H9 (cell line): ENCODE results near the gene DYRK3. TPM values are rescaled to one million over a fixed set of nuclear protein-coding genes. Genes with fewer than 3 reads are reported as not detected.

ENCODE experiments used
- DNase-seq: peaks from one replicate; pipeline ENCODE4 v3.0.0-alpha.2; 2017
- H2AFZ ChIP-seq: one replicate; pipeline ENCODE4 v1.6.1; 2013; ENCODE audit warnings: mild to moderate bottlenecking, low read length, control low read depth, moderate library complexity
- H2AK5ac ChIP-seq: 2 replicates; pipeline ENCODE4 v1.6.1; 2013; ENCODE audit warnings: low read length, control low read depth, mixed read lengths; ENCODE audit not compliant: insufficient read length
- H2BK120ac ChIP-seq: one replicate; pipeline ENCODE4 v1.6.1; 2013; ENCODE audit warnings: low read depth, mild to moderate bottlenecking, low read length, control low read depth, inconsistent platforms; ENCODE audit not compliant: poor library complexity, severe bottlenecking
- H2BK12ac ChIP-seq: 2 replicates; pipeline ENCODE4 v1.6.1; 2013; ENCODE audit warnings: low read length, control low read depth, mixed read lengths, low read depth; ENCODE audit not compliant: insufficient read length
- H2BK15ac ChIP-seq: 2 replicates; pipeline ENCODE4 v1.6.1; 2013; ENCODE audit warnings: low read depth, low read length, control low read depth
- H2BK20ac ChIP-seq: one replicate; pipeline ENCODE4 v1.6.1; 2013; ENCODE audit warnings: low read depth, mild to moderate bottlenecking, low read length, control low read depth, inconsistent platforms; ENCODE audit not compliant: poor library complexity, severe bottlenecking
- H2BK5ac ChIP-seq: 2 replicates; pipeline ENCODE4 v1.6.1; 2013; ENCODE audit warnings: low read length, control low read depth, mixed read lengths; ENCODE audit not compliant: insufficient read length
- H3K14ac ChIP-seq: 2 replicates; pipeline ENCODE4 v1.6.1; 2013; ENCODE audit warnings: low read length, control low read depth; ENCODE audit not compliant: insufficient read depth
- H3K18ac ChIP-seq: 2 replicates; pipeline ENCODE4 v1.6.1; 2013; ENCODE audit warnings: low read depth, mild to moderate bottlenecking, mixed read lengths, low read length, control low read depth; ENCODE audit not compliant: insufficient read length
- H3K23ac ChIP-seq: 2 replicates; pipeline ENCODE4 v1.6.1; 2013; ENCODE audit warnings: low read length, control low read depth, mixed read lengths, low read depth; ENCODE audit not compliant: insufficient read length
- H3K23me2 ChIP-seq: 2 replicates; pipeline ENCODE4 v1.6.1; 2013; ENCODE audit warnings: low read depth, mild to moderate bottlenecking, mixed read lengths, low read length, control low read depth; ENCODE audit not compliant: insufficient read length, poor library complexity, severe bottlenecking
- H3K27ac ChIP-seq: 2 replicates; pipeline ENCODE4 v1.5.1; 2013; ENCODE audit warnings: low read length, control low read depth, mixed read lengths, low read depth; ENCODE audit not compliant: insufficient read length
- H3K27me3 ChIP-seq: 2 replicates; pipeline ENCODE4 v1.6.1; 2013; ENCODE audit warnings: low read length, control low read depth, inconsistent platforms; ENCODE audit not compliant: insufficient read depth
- H3K4ac ChIP-seq: 2 replicates; pipeline ENCODE4 v1.6.1; 2013; ENCODE audit warnings: low read depth, mild to moderate bottlenecking, control low read depth, inconsistent platforms, low read length, moderate library complexity
- H3K4me1 ChIP-seq: 2 replicates; pipeline ENCODE4 v1.6.1; 2013; ENCODE audit warnings: low read length, control low read depth, inconsistent platforms; ENCODE audit not compliant: insufficient read depth
- H3K4me2 ChIP-seq: 2 replicates; pipeline ENCODE4 v1.6.1; 2013; ENCODE audit warnings: low read length, control low read depth, mixed read lengths; ENCODE audit not compliant: insufficient read length, insufficient read depth
- H3K56ac ChIP-seq: 2 replicates; pipeline ENCODE4 v1.6.1; 2013; ENCODE audit warnings: low read depth, mild to moderate bottlenecking, mixed read lengths, low read length, control low read depth; ENCODE audit not compliant: insufficient read length
- H3K79me1 ChIP-seq: 2 replicates; pipeline ENCODE4 v1.6.1; 2013; ENCODE audit warnings: low read depth, mild to moderate bottlenecking, moderate library complexity, low read length, control low read depth, inconsistent platforms; ENCODE audit not compliant: insufficient read depth, poor library complexity, severe bottlenecking
- H3K79me2 ChIP-seq: 2 replicates; pipeline ENCODE4 v1.6.1; 2013; ENCODE audit warnings: low read length, control low read depth, inconsistent platforms; ENCODE audit not compliant: insufficient read depth
- H3K9ac ChIP-seq: 2 replicates; pipeline ENCODE4 v1.6.1; 2013; ENCODE audit warnings: low read length, control low read depth, mixed read lengths; ENCODE audit not compliant: insufficient read length; ENCODE audit errors: extremely low read depth
- H3K9me3 ChIP-seq: one replicate; pipeline ENCODE4 v1.6.1; 2013; ENCODE audit warnings: low read depth, low read length, inconsistent platforms; ENCODE audit not compliant: control insufficient read depth
- H3T11ph ChIP-seq: one replicate; pipeline ENCODE4 v1.6.1; 2013; ENCODE audit warnings: mild to moderate bottlenecking, low read length, control low read depth, inconsistent platforms
- H4K20me1 ChIP-seq: one replicate; pipeline ENCODE4 v1.6.1; 2013; ENCODE audit not compliant: control insufficient read depth, insufficient read length, insufficient read depth
- H4K5ac ChIP-seq: 2 replicates; pipeline ENCODE4 v1.6.1; 2013; ENCODE audit warnings: low read depth, mild to moderate bottlenecking, mixed read lengths, low read length, control low read depth; ENCODE audit not compliant: insufficient read length
- H4K8ac ChIP-seq: replicated peaks from 2 replicates; pipeline ENCODE4 v1.6.1; 2013; ENCODE audit warnings: low read length, control low read depth, mixed read lengths, low read depth; ENCODE audit not compliant: insufficient read length
- H4K91ac ChIP-seq: 2 replicates; pipeline ENCODE4 v1.6.1; 2013; ENCODE audit warnings: low read depth, mild to moderate bottlenecking, moderate library complexity, mixed read lengths, low read length, control low read depth; ENCODE audit not compliant: insufficient read length
- H3K27ac Mint-ChIP-seq, 3 experiments: 2 replicates in 2 of 3; 3 replicates in 1 of 3; pipeline ENCODE4 v1.8.0; 2020 to 2021; ENCODE audit warnings: mixed read lengths in 3 of 3, mild to moderate bottlenecking in 1 of 3, moderate library complexity in 1 of 3
- H3K27me3 Mint-ChIP-seq: 2 replicates; pipeline ENCODE4 v1.8.0; 2021; ENCODE audit warnings: low read depth, mild to moderate bottlenecking, moderate library complexity, mixed read lengths
- H3K36me3 Mint-ChIP-seq, 3 experiments: 2 replicates in 2 of 3; 3 replicates in 1 of 3; pipeline ENCODE4 v1.8.0; 2020 to 2021; ENCODE audit warnings: low read depth in 3 of 3, mixed read lengths in 3 of 3; ENCODE audit not compliant: insufficient read depth in 1 of 3
- H3K4me1 Mint-ChIP-seq, 2 experiments: 2 replicates each; pipeline ENCODE4 v1.8.0; 2020; ENCODE audit warnings: mixed read lengths in 2 of 2
- H3K4me3 Mint-ChIP-seq, 2 experiments: 2 replicates in 1 of 2; 3 replicates in 1 of 2; pipeline ENCODE4 v1.8.0; 2020 to 2021; ENCODE audit warnings: mild to moderate bottlenecking in 2 of 2, mixed read lengths in 2 of 2, moderate library complexity in 1 of 2
- H3K9me3 Mint-ChIP-seq, 2 experiments: 2 replicates in 1 of 2; 3 replicates in 1 of 2; pipeline ENCODE4 v1.8.0; 2020; ENCODE audit warnings: mild to moderate bottlenecking in 2 of 2, mixed read lengths in 2 of 2, moderate library complexity in 1 of 2
- WGBS: extraction: QIAGEN DNeasy Blood & Tissue Kit; methylation state at CpG from one replicate; pipeline ENCODE4 v1.1.7; 2013; ENCODE audit warnings: missing lambda C conversion rate, low lambda C conversion rate, mixed read lengths; ENCODE audit not compliant: insufficient read length; ENCODE audit errors: extremely low coverage; 5-methylcytosine and 5-hydroxymethylcytosine counted together
- total RNA-seq: library from RNA; stranded (reverse); gene quantifications from 2 replicates; pipeline ENCODE4 v1.2.1, GENCODE V29; 2021
- TF ChIP-seq, protein P1 (sequence below): fragments of 200-600 bp; sonication (generic); conservative IDR thresholded peaks from 3 replicates; pipeline ENCODE4 v1.8.0; 2021; ENCODE audit warnings: antibody characterized with exemption, mild to moderate bottlenecking

The DYRK3 gene
- total RNA-seq, 1 experiment from 2014 or later: 4.7 TPM

DNA sequence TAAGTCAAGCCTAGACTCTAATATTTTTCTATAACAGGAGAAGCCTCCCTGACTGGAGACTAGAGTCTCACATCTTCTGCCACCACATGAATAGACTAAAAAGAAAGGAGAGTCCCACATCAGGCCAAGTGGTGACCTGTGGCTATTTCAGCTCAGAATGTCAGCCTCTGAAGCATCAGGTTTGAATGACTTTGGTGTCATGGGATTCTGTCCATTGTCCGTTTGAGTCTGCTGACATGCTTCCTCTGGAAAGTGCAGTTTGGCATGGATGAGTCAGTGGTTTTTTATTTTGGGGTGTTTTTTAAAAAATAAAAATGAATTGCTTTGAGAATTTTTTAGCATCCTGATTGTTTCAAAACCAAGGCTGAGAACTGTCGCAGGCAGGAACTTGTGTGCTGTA, 19.5 kb downstream of the DYRK3 start:
- no peaks in the 10 kb centered on the region for H3K79me1 ChIP-seq
- DNase-seq: no peak
- H3K23ac ChIP-seq: no peak overlapping the region
- no peaks in the 10 kb centered on the region for H3K9me3 ChIP-seq
- H2AFZ ChIP-seq: no peak overlapping the region
- WGBS: no CpG with 5 or more reads among the region's 2 CpGs
- no peak overlapping the region for H4K8ac ChIP-seq
- H3K18ac ChIP-seq: no peak overlapping the region
- H3K9ac ChIP-seq: no peak overlapping the region
- H3K27ac ChIP-seq: no peak overlapping the region
- Mint-ChIP-seq H3K4me3 (no peak overlapping the region), H3K36me3 (no peaks in the 10 kb centered on the region; a peak in 1 of 7 replicates), H3K9me3 (no peaks in the 10 kb centered on the region), H3K4me1 (peaks cover 14 to 16% of the 10 kb centered on the region in 2 experiments), H3K27me3 (peaks cover 36% of the 10 kb centered on the region), H3K27ac (no peak overlapping the region)
- H3K14ac ChIP-seq: no peak overlapping the region
- H2BK120ac ChIP-seq: no peak overlapping the region
- H3K27me3 ChIP-seq: peaks cover 2% of the 10 kb centered on the region; the same call in 1 of the 2 replicates
- no peak overlapping the region for H2BK5ac ChIP-seq
- H2AK5ac ChIP-seq: no peak overlapping the region
- H3K4me2 ChIP-seq: no peak overlapping the region
- no peak overlapping the region for H4K5ac ChIP-seq
- H4K91ac ChIP-seq: no peak overlapping the region
- H2BK15ac ChIP-seq: no peak overlapping the region
- TF ChIP-seq, protein P1, sequence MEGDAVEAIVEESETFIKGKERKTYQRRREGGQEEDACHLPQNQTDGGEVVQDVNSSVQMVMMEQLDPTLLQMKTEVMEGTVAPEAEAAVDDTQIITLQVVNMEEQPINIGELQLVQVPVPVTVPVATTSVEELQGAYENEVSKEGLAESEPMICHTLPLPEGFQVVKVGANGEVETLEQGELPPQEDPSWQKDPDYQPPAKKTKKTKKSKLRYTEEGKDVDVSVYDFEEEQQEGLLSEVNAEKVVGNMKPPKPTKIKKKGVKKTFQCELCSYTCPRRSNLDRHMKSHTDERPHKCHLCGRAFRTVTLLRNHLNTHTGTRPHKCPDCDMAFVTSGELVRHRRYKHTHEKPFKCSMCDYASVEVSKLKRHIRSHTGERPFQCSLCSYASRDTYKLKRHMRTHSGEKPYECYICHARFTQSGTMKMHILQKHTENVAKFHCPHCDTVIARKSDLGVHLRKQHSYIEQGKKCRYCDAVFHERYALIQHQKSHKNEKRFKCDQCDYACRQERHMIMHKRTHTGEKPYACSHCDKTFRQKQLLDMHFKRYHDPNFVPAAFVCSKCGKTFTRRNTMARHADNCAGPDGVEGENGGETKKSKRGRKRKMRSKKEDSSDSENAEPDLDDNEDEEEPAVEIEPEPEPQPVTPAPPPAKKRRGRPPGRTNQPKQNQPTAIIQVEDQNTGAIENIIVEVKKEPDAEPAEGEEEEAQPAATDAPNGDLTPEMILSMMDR: no peak
- no peak overlapping the region for H3K4ac ChIP-seq
- H3K56ac ChIP-seq: no peak overlapping the region
- H3K4me1 ChIP-seq: peaks cover 4% of the 10 kb centered on the region
- no peak overlapping the region for H2BK20ac ChIP-seq
- no peak overlapping the region for H2BK12ac ChIP-seq
- H3K79me2 ChIP-seq: no peaks in the 10 kb centered on the region
- no peaks in the 10 kb centered on the region for H3K23me2 ChIP-seq
- H4K20me1 ChIP-seq: no peaks in the 10 kb centered on the region
- H3T11ph ChIP-seq: no peak overlapping the region
